NT2/D1 (cell line): ENCODE data around the gene OR5K3.

Experiments
- SUZ12 ChIP-seq: IDR thresholded peaks from 2 replicates; pipeline ENCODE4 v1.6.1; 2011; ENCODE audit not compliant: insufficient read length, insufficient read depth; ENCODE audit errors: extremely low read depth
- YY1 ChIP-seq: IDR thresholded peaks from 2 replicates; pipeline ENCODE4 v1.6.1; 2011; ENCODE audit not compliant: insufficient read length, insufficient read depth

DNA sequence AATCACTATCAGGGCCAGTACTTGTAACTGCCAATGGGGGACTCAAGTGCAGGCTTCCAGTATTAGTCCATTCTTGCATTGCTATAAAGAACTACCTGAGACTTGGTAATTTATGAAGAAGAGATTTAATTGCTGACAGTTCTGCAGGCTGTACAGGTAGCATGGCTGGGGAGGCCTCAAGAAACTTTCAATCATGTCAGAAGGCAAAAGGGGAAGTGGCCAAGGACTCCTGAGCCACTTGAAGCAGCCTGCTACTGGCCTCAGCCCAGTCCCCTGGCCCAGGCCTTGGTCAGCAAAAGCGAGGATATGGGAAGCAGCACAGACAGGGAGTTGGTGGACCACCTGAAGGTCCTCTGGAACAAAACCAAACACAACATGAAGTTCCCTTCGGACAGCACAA is 43.3 kb downstream of the OR5K3 start:
- TF ChIP-seq SUZ12: no peak
- no peak for TF ChIP-seq YY1
